PC-3 (cell line): Measurements from ENCODE around the gene IST1.

Experiments
- CTCF ChIP-seq: fragments of 300-600 bp; sonication (generic); conservative IDR thresholded peaks from 2 replicates; pipeline ENCODE4 v1.5.1; 2017; ENCODE audit warnings: antibody characterized with exemption, low read depth, mild to moderate bottlenecking, low read length
- EZH2 ChIP-seq: fragments of 300-600 bp; sonication (generic); IDR thresholded peaks from one replicate; pipeline ENCODE4 v1.6.1; 2017; ENCODE audit warnings: antibody characterized with exemption, mild to moderate bottlenecking, low read length; ENCODE audit not compliant: unreplicated experiment
- EZH2phosphoT487 ChIP-seq: fragments of 300-600 bp; sonication (generic); IDR thresholded peaks from 2 replicates; pipeline ENCODE4 v1.6.1; 2018; ENCODE audit warnings: mild to moderate bottlenecking, antibody characterized with exemption, low read length, borderline replicate concordance

GRCh38 chr16:71917900-71918299, 22.6 kb downstream of the IST1 start:
- TF ChIP-seq CTCF (no peak), EZH2 (no peak), EZH2phosphoT487 (no peak)
